Measurements from ENCODE around the gene HSPBAP1.
"Not testable (repeated sequence)": the region's sequence is repeated elsewhere in the genome, so short reads cannot be mapped to it uniquely, and the experiment has no call there.

The HSPBAP1 gene

DNA sequence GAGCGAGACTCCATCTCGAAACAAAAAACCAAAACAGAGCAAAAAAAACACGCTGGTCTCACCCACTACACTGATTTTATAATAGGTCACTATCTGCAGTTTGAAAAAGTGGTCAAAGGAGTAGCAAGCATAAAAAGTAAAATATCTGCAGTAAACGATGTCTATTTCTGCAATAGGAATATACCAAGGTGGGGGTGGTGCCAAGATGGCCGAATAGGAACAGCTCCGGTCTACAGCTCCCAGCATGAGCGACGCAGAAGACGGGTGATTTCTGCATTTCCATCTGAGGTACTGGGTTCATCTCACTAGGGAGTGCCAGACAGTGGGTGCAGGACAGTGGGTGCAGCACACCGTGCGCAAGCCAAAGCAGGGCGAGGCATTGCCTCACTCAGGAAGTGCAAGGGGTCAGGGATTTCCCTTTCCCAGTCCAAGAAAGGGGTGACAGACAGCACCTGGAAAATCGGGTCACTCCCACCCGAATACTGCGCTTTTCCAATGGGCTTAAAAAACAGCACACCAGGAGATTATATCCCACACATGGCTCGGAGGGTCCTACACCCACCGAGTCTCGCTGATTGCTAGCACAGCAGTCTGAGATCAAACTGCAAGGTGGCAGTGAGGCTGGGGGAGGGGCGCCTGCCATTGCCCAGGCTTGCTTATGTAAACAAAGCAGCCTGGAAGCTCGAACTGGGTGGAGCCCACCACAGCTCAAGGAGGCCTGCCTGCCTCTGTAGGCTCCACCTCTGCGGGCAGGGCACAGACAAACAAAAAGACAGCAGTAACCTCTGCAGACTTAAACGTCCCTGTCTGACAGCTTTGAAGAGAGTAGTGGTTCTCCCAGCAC lies 60.7 kb downstream of the HSPBAP1 start:
- not testable (repeated sequence) for DNase-seq

DNA sequence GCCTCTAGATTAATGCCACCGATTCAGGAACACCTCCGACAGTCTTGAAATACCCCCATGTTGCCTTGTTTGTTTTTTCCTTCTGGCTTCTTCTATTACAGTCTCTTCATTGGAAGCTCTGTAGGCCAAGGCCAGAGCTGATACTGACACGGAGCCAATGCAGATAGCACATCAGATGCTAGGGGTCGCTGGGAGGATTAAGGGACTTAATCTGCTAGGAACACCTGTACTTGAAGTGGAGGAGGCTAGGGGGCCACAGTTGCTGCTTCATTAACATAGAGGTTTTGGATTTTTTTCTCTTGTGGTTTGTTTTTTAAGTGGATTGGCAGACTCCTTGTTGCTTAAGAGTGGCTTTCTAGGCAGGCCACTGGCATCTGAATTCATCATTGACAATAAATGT lies 63.4 kb downstream of the HSPBAP1 start:
- DNase-seq = no peak

- DNase-seq = no peak
Measured at GRCh38 chr3:122728756-122729514, 64.7 kb downstream of the HSPBAP1 start.

DNA sequence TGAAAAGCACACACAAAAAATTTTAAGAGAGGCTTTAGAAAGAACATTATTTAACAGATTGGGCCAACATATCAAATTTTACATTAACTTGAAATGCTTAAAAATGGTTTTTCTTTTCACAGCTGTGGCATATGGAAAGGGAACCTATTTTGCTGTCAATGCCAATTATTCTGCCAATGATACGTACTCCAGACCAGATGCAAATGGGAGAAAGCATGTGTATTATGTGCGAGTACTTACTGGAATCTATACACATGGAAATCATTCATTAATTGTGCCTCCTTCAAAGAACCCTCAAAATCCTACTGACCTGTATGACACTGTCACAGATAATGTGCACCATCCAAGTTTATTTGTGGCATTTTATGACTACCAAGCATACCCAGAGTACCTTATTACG lies 65.4 kb downstream of the HSPBAP1 start:
- no peak for DNase-seq

GRCh38 chr3:122727766-122728165 lies 65.9 kb downstream of the HSPBAP1 start:
- no peak for DNase-seq

- no peak for DNase-seq
Measured at GRCh38 chr3:122727294-122727693, 66.3 kb downstream of the HSPBAP1 start.

DNA sequence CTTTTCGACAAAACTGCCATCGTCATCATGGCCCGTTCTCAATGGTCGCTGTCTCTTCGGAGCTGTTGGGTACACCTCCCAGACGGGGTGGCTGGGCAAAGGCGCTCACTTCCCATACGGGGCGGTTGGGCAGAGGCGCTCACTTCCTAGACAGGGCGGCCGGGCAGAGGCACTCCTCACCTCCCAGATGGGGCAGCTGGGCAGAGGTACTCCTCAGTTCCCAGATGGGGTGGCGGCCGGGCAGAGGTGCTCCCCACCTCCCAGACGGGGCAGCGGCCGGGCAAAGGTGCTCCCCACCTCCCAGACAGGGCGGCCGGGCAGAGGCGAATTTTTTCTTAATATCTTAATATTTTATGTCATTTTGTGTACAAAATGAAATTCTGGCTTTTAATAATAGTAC lies 68.5 kb downstream of the HSPBAP1 start:
- DNase-seq = no peak

- no peak for DNase-seq
Measured at GRCh38 chr3:122719273-122719921, 74.2 kb downstream of the HSPBAP1 start.

DNA sequence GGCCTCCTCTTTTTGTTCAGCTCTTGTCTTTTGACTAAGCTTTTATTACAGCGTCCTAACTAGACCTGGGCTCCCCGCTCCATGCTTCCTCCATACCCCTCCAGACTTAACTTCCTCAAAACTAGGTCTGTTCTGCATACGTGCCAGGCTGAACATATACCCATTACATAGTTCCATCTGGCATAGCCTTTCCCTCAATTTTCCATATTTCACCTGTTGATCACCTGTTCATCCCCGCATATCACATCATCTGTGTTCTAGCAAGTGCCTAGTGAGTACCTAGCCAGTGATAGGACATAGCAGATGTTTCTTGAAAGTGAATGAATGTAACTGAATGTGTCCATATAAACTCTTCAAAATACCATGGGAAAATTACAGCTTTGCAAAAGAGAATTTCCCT lies 77.0 kb downstream of the HSPBAP1 start:
- no peak for DNase-seq

DNA sequence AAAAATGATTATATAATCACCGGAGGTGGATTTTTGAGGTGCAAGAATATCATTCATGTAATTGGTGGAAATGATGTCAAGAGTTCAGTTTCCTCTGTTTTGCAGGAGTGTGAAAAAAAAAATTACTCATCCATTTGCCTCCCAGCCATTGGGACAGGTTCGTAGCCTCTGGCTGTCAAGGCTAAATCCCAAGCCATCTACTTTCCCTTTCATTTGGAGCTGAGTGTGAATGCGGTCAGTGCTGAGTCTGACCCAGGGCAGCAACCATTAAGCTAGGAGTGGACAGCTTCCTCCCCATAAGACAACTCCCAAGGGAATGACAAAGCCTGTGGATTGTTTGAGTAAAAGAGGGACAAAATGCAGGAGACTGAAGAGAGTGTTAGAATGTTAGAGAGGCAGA lies 79.4 kb downstream of the HSPBAP1 start:
- DNase-seq = no peak

- not testable (repeated sequence) for DNase-seq
Measured at GRCh38 chr3:122710616-122711251, 82.9 kb downstream of the HSPBAP1 start.

GRCh38 chr3:122705379-122705778 lies 88.3 kb downstream of the HSPBAP1 start:
- DNase-seq = no peak

DNA sequence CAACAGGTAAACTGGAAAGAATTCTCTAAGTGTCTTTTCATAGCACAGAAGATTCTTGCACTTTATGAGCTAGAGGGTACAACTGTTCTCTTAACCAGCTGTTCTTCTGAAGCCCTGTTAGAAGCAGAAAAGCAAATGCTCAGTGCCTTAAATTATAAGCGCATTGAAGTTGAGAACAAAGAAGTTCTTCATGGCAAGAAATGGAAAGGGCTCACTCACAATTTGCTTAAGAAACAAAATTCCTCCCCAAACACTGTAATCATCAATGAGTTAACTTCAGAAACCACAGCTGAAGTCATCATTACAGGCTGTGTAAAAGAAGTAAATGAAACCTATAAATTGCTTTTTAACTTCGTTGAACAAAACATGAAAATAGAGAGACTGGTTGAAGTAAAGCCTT lies 93.4 kb downstream of the HSPBAP1 start:
- DNase-seq = no peak

- no peak for DNase-seq
Measured at GRCh38 chr3:122697952-122698620, 95.5 kb downstream of the HSPBAP1 start.

DNA sequence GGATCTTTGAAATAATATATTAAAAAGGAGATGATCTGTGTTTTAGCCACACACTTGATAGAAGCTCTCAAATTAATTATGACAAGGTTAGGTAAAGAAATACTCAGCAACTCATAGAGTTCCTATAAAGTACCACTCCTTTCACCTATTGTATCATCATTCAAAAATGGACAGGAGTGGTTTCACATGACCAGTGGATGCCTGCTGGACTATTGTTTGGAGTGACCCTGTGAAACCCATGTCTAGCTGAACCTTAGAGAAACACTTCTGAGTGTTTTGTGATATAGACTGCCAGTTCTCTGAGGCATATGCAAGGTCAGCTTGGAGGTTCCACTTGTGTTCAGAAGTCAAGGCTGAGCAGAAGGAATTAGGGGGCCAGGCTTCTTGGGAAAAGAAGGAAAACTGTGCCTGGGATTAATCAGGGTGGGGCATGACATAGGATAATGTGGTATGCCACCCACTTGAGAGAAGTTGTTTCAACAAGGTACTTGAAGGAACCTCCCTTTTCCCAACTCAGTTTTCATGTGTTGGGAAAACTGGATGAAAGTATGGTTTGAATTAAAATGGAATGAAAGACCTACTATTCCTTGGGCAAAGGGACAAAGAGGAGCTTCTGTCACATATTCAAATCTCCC lies 97.6 kb downstream of the HSPBAP1 start:
- no peak for DNase-seq

DNA sequence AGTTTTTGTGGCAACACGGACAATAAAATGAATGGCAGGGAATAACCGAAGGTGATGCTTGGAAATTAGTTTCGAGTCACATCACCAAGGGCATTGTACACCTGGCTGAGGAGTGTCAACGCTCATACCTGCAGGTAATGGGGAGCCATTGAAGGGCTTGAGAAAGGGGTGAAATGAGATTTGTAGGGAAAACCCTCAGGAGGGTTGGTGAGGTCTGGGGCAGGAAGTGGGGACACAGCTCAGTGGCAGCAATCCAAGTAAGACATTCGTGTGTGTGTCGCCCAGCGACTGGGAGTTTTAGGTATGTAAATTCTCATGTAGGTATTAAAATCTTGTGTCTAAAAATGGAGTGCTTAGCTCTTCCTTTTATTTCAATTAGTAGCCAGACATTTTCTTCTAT lies 98.7 kb downstream of the HSPBAP1 start:
- DNase-seq = no peak

GRCh38 chr3:122692674-122693073 lies 101.0 kb downstream of the HSPBAP1 start:
- no peak for DNase-seq

DNA sequence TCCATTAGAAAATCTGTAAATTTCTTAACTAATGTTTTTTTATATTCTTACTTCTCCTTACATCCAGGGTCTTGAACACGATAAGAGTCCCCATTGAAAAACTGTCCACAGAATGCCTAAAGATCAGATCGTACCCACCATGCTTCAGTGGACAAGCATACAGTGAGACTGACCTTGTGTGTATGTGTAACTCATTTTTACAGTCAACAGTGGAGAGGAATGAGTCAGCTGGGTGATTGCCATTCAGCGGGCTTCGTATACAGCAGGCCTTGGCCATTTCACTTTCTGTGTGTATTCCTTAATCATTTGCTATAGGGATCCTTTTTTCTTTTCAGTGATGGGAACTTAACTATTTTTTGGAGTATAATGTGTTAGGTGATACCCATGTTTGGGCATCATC lies 102.4 kb downstream of the HSPBAP1 start:
- DNase-seq = no peak

DNA sequence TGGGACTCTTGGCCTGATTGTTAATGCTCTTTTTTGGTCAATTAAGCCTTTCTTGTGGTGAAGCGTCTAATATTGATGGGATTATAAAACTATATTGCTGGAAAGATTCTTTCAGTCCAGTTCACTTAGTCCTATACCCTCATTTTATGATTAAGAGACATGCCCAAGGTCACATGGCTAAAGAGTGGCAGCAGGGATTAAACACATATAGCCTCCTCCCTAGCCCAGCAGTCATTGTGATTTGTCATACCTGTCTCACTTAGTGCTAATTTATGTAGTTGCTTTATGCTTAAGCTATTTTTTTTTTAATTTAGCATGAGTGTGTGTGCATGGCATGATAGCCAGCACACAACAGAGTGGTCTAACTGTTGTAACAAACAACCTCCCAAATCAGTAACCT lies 103.5 kb downstream of the HSPBAP1 start:
- DNase-seq = no peak
